ENCODE results near the gene BAHCC1. TPM values are rescaled to one million over a fixed set of nuclear protein-coding genes. Genes with fewer than 3 reads are reported as not detected.

BAHCC1 gene
- total RNA-seq, 1 experiment from 2014 or later = 33.7 TPM

DNA sequence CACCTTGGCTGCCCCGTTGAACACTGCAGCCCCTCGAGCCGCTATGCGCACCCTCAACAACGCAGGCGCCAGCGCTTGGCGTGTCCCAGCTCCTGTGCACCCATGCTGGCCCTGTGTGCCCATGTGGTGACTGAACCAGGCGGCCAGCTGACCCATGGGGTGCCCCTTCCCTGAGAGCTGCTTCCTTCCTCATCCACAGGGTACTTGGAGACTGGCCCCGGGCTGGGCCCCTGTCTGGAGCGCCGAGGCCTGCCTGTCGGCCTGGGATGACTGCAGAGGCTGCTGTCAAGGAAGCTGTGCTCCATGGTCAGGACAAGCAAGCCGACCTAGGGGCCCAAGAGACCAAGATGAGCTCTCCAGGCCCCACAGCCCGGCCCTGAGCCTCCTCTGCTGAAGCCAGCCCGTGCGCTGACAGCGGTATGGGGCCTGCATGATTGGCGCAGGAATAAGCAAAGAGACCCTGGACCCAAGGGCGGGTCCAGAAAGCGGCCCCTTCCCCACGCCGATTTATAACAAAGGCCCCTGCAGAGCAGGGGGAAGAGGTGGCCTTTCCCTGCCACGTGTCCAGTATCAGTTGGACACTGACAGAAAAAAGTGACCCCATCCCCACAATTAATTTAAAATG is 21.6 kb upstream of the BAHCC1 start:
- TF ChIP-seq, protein P1, sequence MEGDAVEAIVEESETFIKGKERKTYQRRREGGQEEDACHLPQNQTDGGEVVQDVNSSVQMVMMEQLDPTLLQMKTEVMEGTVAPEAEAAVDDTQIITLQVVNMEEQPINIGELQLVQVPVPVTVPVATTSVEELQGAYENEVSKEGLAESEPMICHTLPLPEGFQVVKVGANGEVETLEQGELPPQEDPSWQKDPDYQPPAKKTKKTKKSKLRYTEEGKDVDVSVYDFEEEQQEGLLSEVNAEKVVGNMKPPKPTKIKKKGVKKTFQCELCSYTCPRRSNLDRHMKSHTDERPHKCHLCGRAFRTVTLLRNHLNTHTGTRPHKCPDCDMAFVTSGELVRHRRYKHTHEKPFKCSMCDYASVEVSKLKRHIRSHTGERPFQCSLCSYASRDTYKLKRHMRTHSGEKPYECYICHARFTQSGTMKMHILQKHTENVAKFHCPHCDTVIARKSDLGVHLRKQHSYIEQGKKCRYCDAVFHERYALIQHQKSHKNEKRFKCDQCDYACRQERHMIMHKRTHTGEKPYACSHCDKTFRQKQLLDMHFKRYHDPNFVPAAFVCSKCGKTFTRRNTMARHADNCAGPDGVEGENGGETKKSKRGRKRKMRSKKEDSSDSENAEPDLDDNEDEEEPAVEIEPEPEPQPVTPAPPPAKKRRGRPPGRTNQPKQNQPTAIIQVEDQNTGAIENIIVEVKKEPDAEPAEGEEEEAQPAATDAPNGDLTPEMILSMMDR (conservative IDR thresholded peaks at IDR 0.05) = no peak
- no peak for TF ChIP-seq EZH2 (IDR thresholded peaks at IDR 0.05; ENCODE audit: low read depth)

DNA sequence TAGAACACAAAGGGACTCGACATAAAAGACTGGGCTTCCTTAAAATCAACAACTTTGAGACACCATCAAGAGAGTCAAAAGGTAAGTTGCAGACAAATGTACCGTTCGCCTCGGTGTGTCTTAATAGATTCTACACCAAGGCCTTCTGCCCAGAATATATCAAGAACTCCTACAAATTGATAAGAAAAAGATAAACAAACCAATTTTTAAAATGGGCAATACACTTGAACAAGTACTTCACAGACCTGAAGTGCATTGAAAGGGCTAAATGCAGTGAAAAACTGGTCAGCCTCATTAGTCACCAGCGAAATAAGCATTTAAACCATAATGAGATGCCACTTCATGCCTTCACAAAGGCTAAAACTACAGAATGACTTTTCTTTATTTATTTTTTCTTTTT is 20.4 kb upstream of the BAHCC1 start:
- BruUV-seq (replicated peaks) = no TSS peak
- POLR2A ChIA-PET (ENCODE audit: unreplicated experiment) = interaction anchor here (0.6 kb wide), 1 partner anchor 920 kb away, joined by 3 read pairs; no protein-coding TSS in a partner anchor

More for the DNA sequence above, 21.6 kb upstream of the BAHCC1 start:
- Histone ChIP-seq H3K27ac (no peak overlapping the region), H3K4me3 (no peak overlapping the region), H3K9me2 (ENCODE audit: insufficient read depth) (no peaks in the 10 kb centered on the region), H3K36me3 (ENCODE audit: low read depth) (no peaks in the 10 kb centered on the region), H3K4me1 (replicated peaks; ENCODE audit: insufficient read depth) (no peaks in the 10 kb centered on the region), H3F3A (ENCODE audit: insufficient read depth, low read depth) (no peaks in the 10 kb centered on the region), H3K79me2 (ENCODE audit: low read depth) (no peaks in the 10 kb centered on the region), H3K27me3 (ENCODE audit: insufficient read depth, low read depth) (no peaks in the 10 kb centered on the region), H4K20me1 (ENCODE audit: insufficient read depth) (no peaks in the 10 kb centered on the region), H3K9me3 (ENCODE audit: insufficient read depth, low read depth) (no peaks in the 10 kb centered on the region), H2AFZ (no peak overlapping the region), H3K4me2 (no peak overlapping the region)
- no peak for DNase-seq
- POLR2A ChIA-PET (ENCODE audit: unreplicated experiment) = no interaction called here
- intact Hi-C loops (cut with micrococcal nuclease; ENCODE audit: unreplicated experiment) = no loop called here
- CTCF ChIA-PET = interaction anchor here (0.5 kb wide), 1 partner anchor 178 kb away, joined by 3 read pairs; no protein-coding TSS in a partner anchor
- BruUV-seq (replicated peaks) = no TSS peak

DNA sequence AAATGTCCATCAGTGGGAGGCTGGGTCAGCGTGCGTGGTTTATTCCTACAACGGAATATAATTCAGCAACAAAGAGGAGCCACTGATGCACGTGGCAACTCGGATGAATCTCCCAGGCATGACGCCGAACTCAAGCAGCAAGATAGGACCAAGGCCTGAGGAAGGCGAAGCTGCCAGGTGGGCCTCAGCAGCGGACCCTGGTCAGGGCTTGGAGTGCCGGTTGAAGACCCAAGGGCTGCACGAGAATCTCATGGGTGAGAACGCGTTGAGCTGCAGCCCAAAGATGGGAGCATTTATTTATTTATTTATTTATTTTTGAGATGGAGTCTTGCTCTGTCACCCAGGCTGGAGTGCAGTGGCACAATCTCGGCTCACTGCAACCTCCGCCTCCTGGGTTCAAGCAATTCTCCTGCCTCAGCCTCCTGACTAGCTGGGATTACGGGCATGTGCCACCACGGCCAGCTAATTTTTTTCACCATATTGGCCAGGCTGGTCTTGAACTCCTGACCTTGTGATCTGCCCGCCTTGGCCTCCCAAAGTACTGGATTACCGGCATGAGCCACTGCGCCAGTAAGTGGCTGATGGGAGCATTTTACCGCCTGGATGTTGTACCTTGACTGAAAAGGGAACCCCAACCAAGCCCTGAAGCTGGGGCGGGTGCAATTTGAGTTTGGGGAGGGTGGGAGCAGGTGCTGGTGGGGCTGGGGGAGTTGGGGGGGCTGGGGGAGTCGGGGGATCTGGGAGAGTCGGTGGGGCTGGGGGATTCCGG is 18.1 kb upstream of the BAHCC1 start:
- no peaks in the 10 kb centered on the region for H3K9me2 ChIP-seq (ENCODE audit: insufficient read depth)
- DNase-seq = no peak
- BruUV-seq (replicated peaks) = no TSS peak
- H4K20me1 ChIP-seq (ENCODE audit: insufficient read depth) = no peaks in the 10 kb centered on the region
- intact Hi-C loops (cut with micrococcal nuclease; ENCODE audit: unreplicated experiment) = no loop called here
- H2AFZ ChIP-seq = no peak overlapping the region
- H3K4me2 ChIP-seq = no peak overlapping the region
- H3K79me2 ChIP-seq (ENCODE audit: low read depth) = no peaks in the 10 kb centered on the region
- H3F3A ChIP-seq (ENCODE audit: insufficient read depth, low read depth) = no peaks in the 10 kb centered on the region
- ChIA-PET CTCF (no interaction called here), POLR2A (ENCODE audit: unreplicated experiment) (no interaction called here)
- no peaks in the 10 kb centered on the region for H3K9me3 ChIP-seq (ENCODE audit: insufficient read depth, low read depth)
- no peaks in the 10 kb centered on the region for H3K27me3 ChIP-seq (ENCODE audit: insufficient read depth, low read depth)
- TF ChIP-seq, protein P1 (conservative IDR thresholded peaks at IDR 0.05) = no peak
- no peak for TF ChIP-seq EZH2 (IDR thresholded peaks at IDR 0.05; ENCODE audit: low read depth)
- H3K4me1 ChIP-seq (replicated peaks; ENCODE audit: insufficient read depth) = no peaks in the 10 kb centered on the region
- H3K36me3 ChIP-seq (ENCODE audit: low read depth) = no peaks in the 10 kb centered on the region
- H3K27ac ChIP-seq = no peak overlapping the region
- no peak overlapping the region for H3K4me3 ChIP-seq

More for the DNA sequence above, 20.4 kb upstream of the BAHCC1 start:
- Histone ChIP-seq H3K9me2 (ENCODE audit: insufficient read depth) (no peaks in the 10 kb centered on the region), H3K36me3 (ENCODE audit: low read depth) (no peaks in the 10 kb centered on the region), H3K4me3 (no peak overlapping the region), H3F3A (ENCODE audit: insufficient read depth, low read depth) (no peaks in the 10 kb centered on the region), H3K79me2 (ENCODE audit: low read depth) (no peaks in the 10 kb centered on the region), H3K9me3 (ENCODE audit: insufficient read depth, low read depth) (no peaks in the 10 kb centered on the region), H2AFZ (no peak overlapping the region), H3K27me3 (ENCODE audit: insufficient read depth, low read depth) (no peaks in the 10 kb centered on the region), H3K4me1 (replicated peaks; ENCODE audit: insufficient read depth) (no peaks in the 10 kb centered on the region), H4K20me1 (ENCODE audit: insufficient read depth) (no peaks in the 10 kb centered on the region), H3K27ac (no peak overlapping the region), H3K4me2 (no peak overlapping the region)
- TF ChIP-seq EZH2 (IDR thresholded peaks at IDR 0.05; ENCODE audit: low read depth) = no peak
- TF ChIP-seq, protein P1 (conservative IDR thresholded peaks at IDR 0.05) = no peak
- CTCF ChIA-PET = no interaction called here
- DNase-seq = no peak
- intact Hi-C loops (cut with micrococcal nuclease; ENCODE audit: unreplicated experiment) = no loop called here
